Mucosa of stomach (tissue), 1 donor: Measurements from ENCODE around the gene KSR1.
"Not testable (repeated sequence)": the region's sequence is repeated elsewhere in the genome, so short reads cannot be mapped to it uniquely, and the experiment has no call there.

Source experiments
- H3K27me3 ChIP-seq: one replicate; pipeline ENCODE4 v1.7.0; 2013; ENCODE audit warnings: mild to moderate bottlenecking, low read length; ENCODE audit not compliant: control insufficient read depth, insufficient read depth
- H3K36me3 ChIP-seq: one replicate; pipeline ENCODE4 v1.7.0; 2013; ENCODE audit warnings: low read length; ENCODE audit not compliant: control insufficient read depth, insufficient read depth
- H3K4me1 ChIP-seq: one replicate; pipeline ENCODE4 v1.7.0; 2013; ENCODE audit warnings: mild to moderate bottlenecking, low read length; ENCODE audit not compliant: control insufficient read depth, insufficient read depth
- H3K4me3 ChIP-seq: one replicate; pipeline ENCODE4 v1.7.0; 2013; ENCODE audit warnings: low read length
- H3K9ac ChIP-seq: one replicate; pipeline ENCODE4 v1.7.0; 2013; ENCODE audit warnings: mild to moderate bottlenecking, low read length, moderate library complexity
- H3K9me3 ChIP-seq: one replicate; pipeline ENCODE4 v1.7.0; 2013; ENCODE audit warnings: mild to moderate bottlenecking, low read length, moderate library complexity; ENCODE audit not compliant: control insufficient read depth
- donor health status: Pancreatic carcinoma.

Gene KSR1

DNA sequence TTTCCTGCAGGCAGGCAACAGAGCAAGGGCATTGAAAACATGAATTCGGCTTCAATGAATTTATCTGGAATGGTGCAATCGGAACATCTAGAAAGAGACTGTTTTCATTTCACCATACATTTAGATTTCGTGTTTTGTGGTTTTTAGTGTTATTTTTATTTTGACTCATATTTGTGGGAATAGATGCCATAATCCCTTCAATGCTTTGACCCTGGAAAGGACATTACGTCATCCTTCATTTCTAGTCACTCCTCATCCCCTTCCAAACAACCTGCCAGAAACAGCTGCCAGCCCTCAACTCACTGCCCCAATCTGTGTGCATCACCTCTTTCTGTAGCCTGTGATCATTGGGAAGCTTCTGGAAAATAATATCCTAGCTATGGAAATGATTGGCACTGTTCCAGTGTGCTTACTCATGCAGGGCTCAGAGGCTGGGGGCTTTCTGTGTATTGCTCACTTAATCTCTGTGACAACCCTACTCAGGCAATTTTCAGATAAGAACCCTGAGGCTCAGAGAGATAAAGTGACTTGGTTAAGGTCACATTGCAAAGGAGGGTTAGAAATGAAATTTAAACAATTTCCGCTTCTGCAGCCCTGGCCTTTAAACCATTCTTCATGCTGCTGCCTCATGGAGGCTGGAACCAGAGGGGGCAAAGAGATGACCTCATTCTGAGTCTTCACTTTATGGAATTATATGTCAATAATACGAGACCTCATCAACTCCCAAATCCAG, 9.5 kb upstream of the KSR1 start:
- Histone ChIP-seq H3K9me3 (no peaks in the 10 kb centered on the region), H3K27me3 (no peaks in the 10 kb centered on the region), H3K36me3 (no peaks in the 10 kb centered on the region), H3K9ac (no peak overlapping the region), H3K4me3 (no peak overlapping the region), H3K4me1 (no peaks in the 10 kb centered on the region)

DNA sequence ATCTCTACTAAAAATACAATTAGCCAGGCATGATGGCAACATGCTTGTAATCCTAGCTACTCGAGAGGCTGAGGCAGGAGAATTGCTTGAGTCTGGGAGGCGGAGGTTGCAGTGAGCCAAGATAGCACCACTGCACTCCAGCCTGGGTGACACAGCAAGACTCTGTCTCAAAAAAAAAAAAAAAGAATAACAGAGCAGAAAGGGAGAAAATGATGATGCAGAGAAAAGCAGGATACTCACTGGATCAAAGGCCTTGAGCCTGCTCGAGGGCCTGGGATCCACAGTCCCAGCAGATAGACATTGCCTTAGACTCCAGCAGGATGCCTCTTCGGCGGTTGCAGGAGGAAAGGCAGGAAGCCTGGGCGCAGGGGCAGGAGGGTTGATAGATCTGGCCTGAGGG, 7.7 kb upstream of the KSR1 start:
- H3K36me3 ChIP-seq, H3K9ac ChIP-seq, H3K27me3 ChIP-seq, H3K9me3 ChIP-seq, H3K4me3 ChIP-seq, H3K4me1 ChIP-seq: not testable (repeated sequence)

- Histone ChIP-seq H3K9ac (no peak overlapping the region), H3K27me3 (no peaks in the 10 kb centered on the region), H3K9me3 (no peaks in the 10 kb centered on the region), H3K36me3 (no peaks in the 10 kb centered on the region), H3K4me3 (no peak overlapping the region), H3K4me1 (no peaks in the 10 kb centered on the region)
Measured at GRCh38 chr17:27449541-27449940, 6.7 kb upstream of the KSR1 start.

GRCh38 chr17:27449988-27450387, 6.3 kb upstream of the KSR1 start:
- no peaks in the 10 kb centered on the region for H3K27me3 ChIP-seq
- no peaks in the 10 kb centered on the region for H3K9me3 ChIP-seq
- H3K4me1 ChIP-seq = no peaks in the 10 kb centered on the region
- H3K9ac ChIP-seq = no peak overlapping the region
- no peaks in the 10 kb centered on the region for H3K36me3 ChIP-seq
- no peak overlapping the region for H3K4me3 ChIP-seq

DNA sequence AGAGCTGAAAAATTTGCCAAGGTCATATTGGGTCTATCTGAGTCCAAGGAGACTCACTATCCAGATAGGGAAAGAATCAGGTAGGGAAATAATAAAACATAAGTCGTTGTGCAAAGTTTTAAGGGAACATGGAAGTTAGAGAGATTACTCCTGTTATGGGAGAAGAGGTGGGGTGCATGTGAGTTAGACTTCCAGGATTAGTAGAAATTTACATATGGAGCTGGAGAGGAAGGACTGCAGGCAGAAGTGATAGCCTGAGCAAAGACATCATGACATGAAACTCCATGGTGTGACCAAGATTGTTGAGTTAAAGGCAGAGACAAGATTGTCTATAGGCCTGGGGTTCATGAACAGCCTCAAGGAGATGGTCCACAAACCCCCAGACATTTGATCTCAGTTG, 5.8 kb upstream of the KSR1 start:
- H3K4me3 ChIP-seq = no peak overlapping the region
- H3K9me3 ChIP-seq = no peaks in the 10 kb centered on the region
- no peak overlapping the region for H3K9ac ChIP-seq
- H3K36me3 ChIP-seq = no peaks in the 10 kb centered on the region
- peaks cover 4% of the 10 kb centered on the region for H3K4me1 ChIP-seq
- H3K27me3 ChIP-seq = no peaks in the 10 kb centered on the region

DNA sequence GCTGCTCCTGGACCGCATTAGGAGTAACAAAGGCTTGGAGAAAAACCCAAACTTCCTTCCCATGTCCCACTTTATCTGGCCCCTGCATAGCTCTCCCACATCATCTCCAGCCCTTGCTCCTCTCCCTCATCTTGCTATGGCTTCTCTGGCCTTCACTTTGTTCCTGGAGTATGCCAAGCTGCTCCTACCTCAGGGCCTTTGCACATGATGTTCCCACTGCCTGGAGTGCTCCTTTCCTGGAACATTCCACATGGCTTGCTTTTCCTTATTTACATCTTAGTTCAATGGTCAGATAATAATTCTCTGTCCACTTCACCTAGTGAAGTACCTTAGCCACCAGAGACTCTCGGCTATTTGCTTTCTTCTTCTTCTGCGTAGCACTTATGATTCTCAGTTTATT, 4.3 kb upstream of the KSR1 start:
- peaks cover 4% of the 10 kb centered on the region for H3K27me3 ChIP-seq
- H3K9me3 ChIP-seq = no peaks in the 10 kb centered on the region
- H3K9ac ChIP-seq = no peak overlapping the region
- H3K4me3 ChIP-seq = no peak overlapping the region
- H3K4me1 ChIP-seq = peaks cover 9% of the 10 kb centered on the region
- H3K36me3 ChIP-seq = no peaks in the 10 kb centered on the region

DNA sequence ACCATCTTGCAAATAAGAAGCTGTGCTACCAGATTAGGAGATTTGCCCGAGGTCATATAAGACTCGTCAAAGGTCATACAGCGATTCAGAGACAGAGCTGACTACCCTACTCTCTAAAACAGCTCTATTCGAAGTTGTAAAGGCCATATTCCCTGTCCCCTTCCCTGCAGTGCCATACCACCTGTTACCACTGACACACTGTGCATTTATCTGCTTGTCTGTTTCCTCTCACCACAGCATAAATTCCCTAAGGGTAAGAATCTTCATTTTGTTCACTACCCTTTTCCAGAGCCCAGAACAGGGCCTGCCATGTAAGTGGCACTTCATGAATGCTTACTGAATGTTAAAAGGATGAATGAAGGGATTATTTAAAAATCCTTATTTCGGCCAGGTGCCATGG, 3.4 kb upstream of the KSR1 start:
- Histone ChIP-seq H3K27me3 (peaks cover 10% of the 10 kb centered on the region), H3K4me3 (no peak overlapping the region), H3K9ac (no peak overlapping the region), H3K36me3 (no peaks in the 10 kb centered on the region), H3K9me3 (no peaks in the 10 kb centered on the region), H3K4me1 (peaks cover 16% of the 10 kb centered on the region)

DNA sequence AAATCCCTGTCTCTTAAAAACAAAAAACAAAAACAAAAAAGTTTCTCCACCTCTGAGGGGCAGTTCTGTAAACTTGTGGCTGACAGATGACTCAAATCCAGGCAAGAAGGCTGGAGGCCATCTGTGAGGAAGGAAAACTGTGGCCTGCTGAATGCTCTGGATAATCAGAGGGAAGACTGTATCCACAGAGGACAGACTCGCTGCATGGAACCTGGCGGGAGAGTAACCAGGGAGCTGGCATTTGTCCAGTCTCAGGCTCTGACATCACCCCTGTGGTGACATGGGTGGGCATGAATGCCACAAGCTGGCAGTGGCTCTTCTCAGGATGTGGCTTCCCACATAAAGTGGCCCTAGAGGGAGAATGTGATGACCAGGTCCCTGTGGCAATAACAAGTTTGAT, 2.8 kb upstream of the KSR1 start:
- H3K4me1 ChIP-seq = peaks cover 22% of the 10 kb centered on the region
- peaks cover 14% of the 10 kb centered on the region for H3K27me3 ChIP-seq
- no peak overlapping the region for H3K9ac ChIP-seq
- H3K4me3 ChIP-seq = no peak overlapping the region
- H3K9me3 ChIP-seq = no peaks in the 10 kb centered on the region
- H3K36me3 ChIP-seq = no peaks in the 10 kb centered on the region

DNA sequence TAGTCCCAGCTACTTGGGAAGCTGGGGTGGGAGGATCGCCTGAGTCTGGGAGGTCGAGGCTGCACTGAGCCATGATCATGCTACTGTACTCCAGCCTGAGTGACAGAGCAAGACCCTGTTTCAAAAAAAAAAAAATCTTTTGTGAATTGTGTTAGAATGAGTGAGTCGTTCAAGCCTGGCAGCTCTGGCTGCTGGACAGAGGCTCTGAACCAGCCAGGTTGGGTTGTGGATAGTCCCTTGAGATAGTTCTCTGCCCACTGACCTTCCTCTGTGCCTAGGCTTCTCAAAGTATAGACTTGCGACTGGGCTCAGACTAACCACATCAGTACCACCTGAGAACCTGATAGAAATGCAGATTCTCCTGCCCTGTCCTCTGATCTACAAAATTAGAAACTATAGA, 2.2 kb upstream of the KSR1 start:
- Histone ChIP-seq H3K27me3 (peaks cover 14% of the 10 kb centered on the region), H3K9me3 (no peaks in the 10 kb centered on the region), H3K9ac (no peak overlapping the region), H3K36me3 (no peaks in the 10 kb centered on the region), H3K4me3 (no peak overlapping the region), H3K4me1 (peaks cover 24% of the 10 kb centered on the region)

DNA sequence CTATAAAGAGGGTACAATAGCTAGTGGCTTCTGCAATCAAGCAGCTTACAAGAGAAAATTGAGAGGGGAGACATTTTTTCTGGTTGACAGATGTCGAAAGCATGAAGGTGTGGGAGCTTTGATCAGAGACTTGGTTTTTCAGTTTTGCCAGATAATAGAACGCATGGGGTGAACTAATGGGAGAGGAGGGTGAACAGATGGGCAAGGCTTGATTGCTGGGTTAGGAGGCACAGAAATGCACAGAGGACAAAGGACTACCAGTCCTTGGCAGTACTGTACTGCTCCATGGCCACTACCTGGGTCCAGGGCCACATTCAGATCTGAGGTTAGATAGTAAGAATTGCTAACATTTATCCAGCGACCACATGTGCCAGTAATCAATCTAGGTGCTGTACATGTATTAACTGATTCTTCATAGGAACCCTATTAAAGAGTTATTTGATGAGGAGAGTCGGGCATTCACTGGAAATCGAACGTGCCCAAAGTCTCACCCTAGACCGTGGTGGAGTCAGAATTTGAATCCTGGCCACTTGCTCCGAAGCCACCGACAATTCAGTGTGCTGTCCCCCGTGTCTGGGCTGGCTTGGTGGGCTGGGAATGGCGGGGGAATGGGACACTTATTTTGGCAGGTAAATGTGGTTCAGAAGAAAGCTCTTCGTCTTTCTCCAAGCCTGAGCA, 873 bp upstream of the KSR1 start:
- Histone ChIP-seq H3K9me3 (no peaks in the 10 kb centered on the region), H3K4me3 (no peak overlapping the region), H3K36me3 (no peaks in the 10 kb centered on the region), H3K9ac (peak overlapping the region; percentile 65), H3K4me1 (peaks cover 24% of the 10 kb centered on the region), H3K27me3 (peaks cover 14% of the 10 kb centered on the region)

DNA sequence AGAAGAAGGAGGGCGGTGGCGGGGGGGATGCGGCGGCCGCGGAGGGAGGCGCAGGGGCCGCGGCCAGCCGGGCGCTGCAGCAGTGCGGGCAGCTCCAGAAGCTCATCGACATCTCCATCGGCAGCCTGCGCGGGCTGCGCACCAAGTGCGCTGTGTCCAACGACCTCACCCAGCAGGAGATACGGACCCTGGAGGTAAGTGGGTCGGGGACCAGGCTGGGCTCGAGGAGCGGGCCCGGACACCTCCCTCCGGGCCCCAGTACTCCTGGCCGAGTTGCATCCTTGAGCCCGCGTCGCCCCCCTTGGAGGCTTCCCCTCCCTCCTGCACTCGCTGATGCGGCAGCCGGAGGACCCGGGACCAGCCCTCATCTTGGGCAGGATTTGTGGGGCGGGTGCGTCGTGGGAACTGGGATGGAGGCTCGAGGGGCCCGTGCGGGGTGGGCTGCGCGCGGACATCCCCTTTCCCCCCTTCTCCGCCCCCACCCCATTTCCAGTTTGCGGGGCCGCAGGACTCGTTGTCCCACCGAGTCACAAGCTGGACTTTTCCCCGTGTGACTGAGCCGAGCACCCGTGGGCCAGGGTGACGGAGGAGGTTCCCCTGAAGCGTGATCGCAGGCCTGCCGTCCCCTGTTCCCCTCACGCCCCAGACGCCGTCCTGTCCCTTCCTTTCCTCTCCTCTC, 572 bp downstream of the KSR1 start:
- H3K4me1 ChIP-seq = peaks cover 30% of the 10 kb centered on the region
- H3K27me3 ChIP-seq = peaks cover 14% of the 10 kb centered on the region
- peak overlapping the region; percentile 65 for H3K9ac ChIP-seq
- peak overlapping the region; percentile 48 for H3K4me3 ChIP-seq
- H3K9me3 ChIP-seq = no peaks in the 10 kb centered on the region
- no peaks in the 10 kb centered on the region for H3K36me3 ChIP-seq

DNA sequence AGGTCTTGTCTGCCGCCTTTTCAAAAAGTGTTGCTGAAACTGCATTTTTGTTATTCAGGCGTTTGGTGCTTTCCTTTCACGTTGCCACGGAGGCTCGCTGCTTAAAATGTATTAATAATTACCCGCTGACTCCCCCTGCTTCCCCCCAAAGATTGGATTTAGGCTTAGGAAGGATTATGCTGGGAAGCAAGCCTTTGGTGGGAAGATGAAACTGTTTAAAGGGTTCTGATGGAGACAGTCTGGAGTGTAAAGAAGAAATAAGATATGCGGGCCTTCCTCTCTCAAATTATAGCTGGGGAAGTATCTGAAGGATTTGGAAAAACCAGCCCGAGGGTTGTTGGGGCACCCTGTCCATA, 1.1 kb downstream of the KSR1 start:
- Histone ChIP-seq H3K4me3 (peak overlapping the region; percentile 48), H3K4me1 (peaks cover 34% of the 10 kb centered on the region)

More for the DNA sequence above, 1.1 kb downstream of the KSR1 start:
- H3K9me3 ChIP-seq = no peaks in the 10 kb centered on the region
- peak overlapping the region; percentile 65 for H3K9ac ChIP-seq
- peaks cover 14% of the 10 kb centered on the region for H3K27me3 ChIP-seq
- no peaks in the 10 kb centered on the region for H3K36me3 ChIP-seq
